Endothelial cell of umbilical vein (primary cell): ENCODE data around the gene RAB40A. TPM values are rescaled to one million over a fixed set of nuclear protein-coding genes. Genes with fewer than 3 reads are reported as not detected.

Experiments
- BruUV-seq: library from RNA; stranded (reverse); fragments of 400-500 nt; replicated peaks from 2 replicates; lab custom pipeline; 2021; lab: Mats Ljungman, UMichigan
- CTCF ChIA-PET: fragments of 300-600, 350-600 bp; sonication (Branson Sonifier 250); formaldehyde crosslinking; loops from one replicate; lab custom pipeline; 2021; ENCODE audit warnings: antibody characterized with exemption, inconsistent platforms; lab: Charles Lee
- POLR2A ChIA-PET: fragments of 300-600, 350-600 bp; sonication (Branson Sonifier 250); formaldehyde crosslinking; loops from one replicate; lab custom pipeline; 2021; ENCODE audit warnings: antibody characterized with exemption, inconsistent platforms; lab: Charles Lee
- DNase-seq: peaks from one replicate; pipeline ENCODE4 v3.0.0-alpha.2; 2011; ENCODE audit warnings: low read depth, low spot score
- FAIRE-seq: peaks from 2 replicates; lab custom pipeline; 2011; peaks lifted over from hg19 to GRCh38; lab: Jason Lieb, UNC
- H2AFZ ChIP-seq: 2 replicates; pipeline ENCODE4 v1.6.0; 2012; ENCODE audit warnings: low read depth, low read length, control low read depth, inconsistent platforms
- H3K27ac ChIP-seq: 2 replicates; pipeline ENCODE4 v1.5.1; 2011; ENCODE audit warnings: low read depth, mild to moderate bottlenecking, control low read depth, low read length, moderate library complexity; ENCODE audit not compliant: insufficient read depth
- H3K27me3 ChIP-seq, 2 experiments: 2 replicates each; pipeline versions ENCODE4 v1.6.0 to v1.6.1; 2011; ENCODE audit warnings: low read length in 2 of 2, mixed read lengths in 1 of 2; ENCODE audit not compliant: control insufficient read depth in 2 of 2, insufficient read depth in 2 of 2
- H3K36me3 ChIP-seq, 2 experiments: 2 replicates in 1 of 2; 3 replicates in 1 of 2; pipeline ENCODE4 v1.5.1; 2011; ENCODE audit warnings: low read length in 2 of 2, mild to moderate bottlenecking in 1 of 2, moderate library complexity in 1 of 2; ENCODE audit not compliant: control insufficient read depth in 2 of 2, insufficient read depth in 2 of 2; ENCODE audit errors: extremely low read depth in 1 of 2
- H3K4me1 ChIP-seq: 3 replicates; pipeline ENCODE4 v1.5.1; 2011; ENCODE audit warnings: mild to moderate bottlenecking, low read length; ENCODE audit not compliant: control insufficient read depth, insufficient read depth; ENCODE audit errors: extremely low read depth
- H3K4me2 ChIP-seq: 2 replicates; pipeline ENCODE4 v1.6.1; 2011; ENCODE audit warnings: low read length, control low read depth, mixed read lengths; ENCODE audit not compliant: insufficient read depth
- H3K4me3 ChIP-seq, 3 experiments: fragments of 200-600 bp in 1 of 3; sonication (generic), shearing (Covaris generic) in 1 of 3; replicated peaks in 1 of 3; 2 replicates each; pipeline ENCODE4 v1.5.1; 2011 to 2016; ENCODE audit warnings: control low read depth in 3 of 3, low read length in 3 of 3, mild to moderate bottlenecking in 2 of 3, inconsistent platforms in 1 of 3, low read depth in 1 of 3, moderate library complexity in 1 of 3; ENCODE audit not compliant: insufficient read depth in 1 of 3
- H3K79me2 ChIP-seq: 2 replicates; pipeline ENCODE4 v1.6.0; 2012; ENCODE audit warnings: low read length, inconsistent platforms; ENCODE audit not compliant: control insufficient read depth, insufficient read depth
- H3K9ac ChIP-seq: replicated peaks from 2 replicates; pipeline ENCODE3; 2011; ENCODE audit warnings: low read length, control low read depth; ENCODE audit not compliant: insufficient read depth; ENCODE audit errors: extremely low read depth
- H3K9me1 ChIP-seq: replicated peaks from 3 replicates; pipeline ENCODE4 v1.6.0; 2011; ENCODE audit warnings: mild to moderate bottlenecking, low read length; ENCODE audit not compliant: control insufficient read depth, insufficient read depth; ENCODE audit errors: extremely low read depth
- H3K9me3 ChIP-seq: replicated peaks from 2 replicates; pipeline ENCODE4 v1.5.1; 2012; ENCODE audit warnings: low read length, inconsistent platforms; ENCODE audit not compliant: control insufficient read depth, insufficient read depth
- H4K20me1 ChIP-seq: replicated peaks from 2 replicates; pipeline ENCODE3; 2011; ENCODE audit warnings: mild to moderate bottlenecking, low read length; ENCODE audit not compliant: control insufficient read depth, insufficient read depth; ENCODE audit errors: extremely low read depth
- EZH2 ChIP-seq: IDR thresholded peaks from 2 replicates; pipeline ENCODE4 v1.6.1; 2012; ENCODE audit warnings: borderline replicate concordance, low read depth, mild to moderate bottlenecking, moderate library complexity, low read length, inconsistent platforms; ENCODE audit not compliant: severe bottlenecking
- FOS ChIP-seq: IDR thresholded peaks from 2 replicates; pipeline ENCODE4 v1.6.1; 2011; ENCODE audit warnings: mild to moderate bottlenecking, low read length, moderate library complexity, borderline replicate concordance; ENCODE audit not compliant: insufficient read depth
- JUN ChIP-seq: IDR thresholded peaks from 2 replicates; pipeline ENCODE4 v1.6.1; 2011; ENCODE audit warnings: borderline replicate concordance, low read depth; ENCODE audit not compliant: insufficient read length, insufficient read depth
- MYC ChIP-seq: IDR thresholded peaks from one replicate; pipeline ENCODE4 v1.6.1; 2011; ENCODE audit warnings: mild to moderate bottlenecking, low read depth, low read length
- POLR2A ChIP-seq: IDR thresholded peaks from 2 replicates; pipeline ENCODE4 v1.6.1; 2012; ENCODE audit warnings: low read depth, mild to moderate bottlenecking, control low read depth, low read length
- POLR2AphosphoS5 ChIP-seq: IDR thresholded peaks from 2 replicates; pipeline ENCODE4 v1.6.1; 2012; ENCODE audit warnings: low read depth, mild to moderate bottlenecking, control low read depth, low read length, moderate library complexity; ENCODE audit not compliant: insufficient read depth
- dilution Hi-C: fragments of 300-500 bp; cut with MboI; formaldehyde crosslinking; loops from one replicate; pipeline ENCODE4 v1.15.0; 2019; ENCODE audit warnings: low sequenced_read_pairs; ENCODE audit not compliant: extremely low pct_ligation_motif_present
- intact Hi-C: fragments of 100-400 bp; cut with micrococcal nuclease; formaldehyde crosslinking; loops from one replicate; pipeline ENCODE4 v1.10.0; 2022
- polyA plus RNA-seq, 4 experiments: library from polyadenylated mRNA; depleted of rRNA in 3 of 4; stranded (reverse) in 3 of 4; unstranded in 1 of 4; fragments of >200 nt; gene quantifications; 2 replicates each; pipeline versions ENCODE4 v1.2.1 to v1.2.3, GENCODE V29; 2011 to 2012; ENCODE audit warnings: missing spikeins in 1 of 4
- total RNA-seq: library from RNA; stranded (reverse); gene quantifications from 2 replicates; pipeline ENCODE4 v1.2.3, GENCODE V29; 2021
- TF ChIP-seq, protein P1 (sequence below), 2 donors: IDR thresholded peaks; 1 replicate in 1 of 2; 2 replicates in 1 of 2; pipeline ENCODE4 v1.5.1; 2011; ENCODE audit warnings: low read length in 2 of 2, mild to moderate bottlenecking in 2 of 2, moderate library complexity in 2 of 2, control low read depth in 1 of 2, inconsistent platforms in 1 of 2, low read depth in 1 of 2; ENCODE audit not compliant: insufficient read depth in 1 of 2; ENCODE audit errors: extremely low read depth in 1 of 2
- TF ChIP-seq, protein P2 (sequence below): IDR thresholded peaks from 2 replicates; pipeline ENCODE4 v1.6.1; 2011; ENCODE audit not compliant: insufficient read depth, insufficient read length

Gene RAB40A
- total and polyA plus RNA-seq, 2 donors (not counting 3 experiments of a cell fraction or from before 2014, with no cell fraction given) = 0.30 to 0.58 TPM

GRCh38 chrX:103538728-103539127 is 19.4 kb upstream of the RAB40A start:
- intact Hi-C loops = no loop called here
- Histone ChIP-seq H4K20me1 (no peaks in the 10 kb centered on the region), H3K27ac (no peak overlapping the region), H3K79me2 (no peaks in the 10 kb centered on the region), H3K9me1 (no peaks in the 10 kb centered on the region), H2AFZ (no peak overlapping the region), H3K27me3 (no peaks in the 10 kb centered on the region), H3K4me1 (no peaks in the 10 kb centered on the region), H3K4me3 (no peak overlapping the region), H3K9ac (no peak overlapping the region), H3K9me3 (no peaks in the 10 kb centered on the region), H3K36me3 (no peaks in the 10 kb centered on the region), H3K4me2 (no peak overlapping the region)
- POLR2A ChIA-PET = no interaction called here
- dilution Hi-C loops = no loop called here
- BruUV-seq = no TSS peak
- FAIRE-seq (no peak), DNase-seq (no peak)
- TF ChIP-seq JUN (no peak), MYC (no peak), POLR2AphosphoS5 (no peak), EZH2 (no peak), POLR2A (no peak), FOS (no peak)
- TF ChIP-seq, protein P1, sequence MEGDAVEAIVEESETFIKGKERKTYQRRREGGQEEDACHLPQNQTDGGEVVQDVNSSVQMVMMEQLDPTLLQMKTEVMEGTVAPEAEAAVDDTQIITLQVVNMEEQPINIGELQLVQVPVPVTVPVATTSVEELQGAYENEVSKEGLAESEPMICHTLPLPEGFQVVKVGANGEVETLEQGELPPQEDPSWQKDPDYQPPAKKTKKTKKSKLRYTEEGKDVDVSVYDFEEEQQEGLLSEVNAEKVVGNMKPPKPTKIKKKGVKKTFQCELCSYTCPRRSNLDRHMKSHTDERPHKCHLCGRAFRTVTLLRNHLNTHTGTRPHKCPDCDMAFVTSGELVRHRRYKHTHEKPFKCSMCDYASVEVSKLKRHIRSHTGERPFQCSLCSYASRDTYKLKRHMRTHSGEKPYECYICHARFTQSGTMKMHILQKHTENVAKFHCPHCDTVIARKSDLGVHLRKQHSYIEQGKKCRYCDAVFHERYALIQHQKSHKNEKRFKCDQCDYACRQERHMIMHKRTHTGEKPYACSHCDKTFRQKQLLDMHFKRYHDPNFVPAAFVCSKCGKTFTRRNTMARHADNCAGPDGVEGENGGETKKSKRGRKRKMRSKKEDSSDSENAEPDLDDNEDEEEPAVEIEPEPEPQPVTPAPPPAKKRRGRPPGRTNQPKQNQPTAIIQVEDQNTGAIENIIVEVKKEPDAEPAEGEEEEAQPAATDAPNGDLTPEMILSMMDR (IDR thresholded peaks at IDR 0.05; ENCODE audit: extremely low read depth in 1 of 2, insufficient read depth in 1 of 2, low read depth in 1 of 2, low read length in 2 of 2) = no peak
- TF ChIP-seq, protein P2, sequence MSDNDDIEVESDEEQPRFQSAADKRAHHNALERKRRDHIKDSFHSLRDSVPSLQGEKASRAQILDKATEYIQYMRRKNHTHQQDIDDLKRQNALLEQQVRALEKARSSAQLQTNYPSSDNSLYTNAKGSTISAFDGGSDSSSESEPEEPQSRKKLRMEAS = no peak
- CTCF ChIA-PET = interaction anchor here (1.8 kb wide), 1 partner anchor 91 kb away, joined by 6 read pairs; no protein-coding TSS in a partner anchor
